IPS-18c (cell line): ENCODE measurements around the gene C15orf39.
"Not testable (repeated sequence)": the region's sequence is repeated elsewhere in the genome, so short reads cannot be mapped to it uniquely, and the experiment has no call there.

Experiments
- H3K4me3 ChIP-seq: 2 replicates; pipeline ENCODE4 v1.7.0; 2013; ENCODE audit warnings: low read depth, mild to moderate bottlenecking, low read length, moderate library complexity; ENCODE audit not compliant: insufficient read depth
- H3K9me3 ChIP-seq: one replicate; pipeline ENCODE4 v1.6.1; 2013; ENCODE audit warnings: mild to moderate bottlenecking, low read length, moderate library complexity; ENCODE audit not compliant: control insufficient read depth, insufficient read depth

C15orf39 gene

GRCh38 chr15:75231836-75232235 is 30.2 kb downstream of the C15orf39 start:
- no peak overlapping the region for H3K4me3 ChIP-seq
- peaks cover 2% of the 10 kb centered on the region for H3K9me3 ChIP-seq

GRCh38 chr15:75232252-75232813 is 30.7 kb downstream of the C15orf39 start:
- Histone ChIP-seq H3K9me3 (peaks cover 2% of the 10 kb centered on the region), H3K4me3 (no peak overlapping the region)

GRCh38 chr15:75232826-75233503 is 31.3 kb downstream of the C15orf39 start:
- Histone ChIP-seq H3K9me3 (peaks cover 2% of the 10 kb centered on the region), H3K4me3 (no peak overlapping the region)

- H3K9me3 ChIP-seq, result peaks cover 2% of the 10 kb centered on the region
- H3K4me3 ChIP-seq, result no peak overlapping the region
These were observed 32.0 kb downstream of the C15orf39 start for GRCh38 chr15:75233504-75234190.

GRCh38 chr15:75234191-75234810 is 32.6 kb downstream of the C15orf39 start:
- Histone ChIP-seq H3K9me3 (peaks cover 2% of the 10 kb centered on the region), H3K4me3 (no peak overlapping the region)

- Histone ChIP-seq H3K9me3 (peaks cover 2% of the 10 kb centered on the region), H3K4me3 (no peak overlapping the region)
These were observed 33.5 kb downstream of the C15orf39 start for GRCh38 chr15:75235051-75235673.

- H3K9me3 ChIP-seq, result peaks cover 2% of the 10 kb centered on the region
These were observed 34.4 kb downstream of the C15orf39 start for GRCh38 chr15:75235760-75236729.

GRCh38 chr15:75237316-75237982 is 35.8 kb downstream of the C15orf39 start:
- H3K4me3 ChIP-seq, result no peak overlapping the region; the same call in 1 of the 2 replicates
- H3K9me3 ChIP-seq, result peaks cover 2% of the 10 kb centered on the region

More at GRCh38 chr15:75235760-75236729, 34.4 kb downstream of the C15orf39 start:
- H3K4me3 ChIP-seq, result no peak overlapping the region

- no peak overlapping the region for H3K4me3 ChIP-seq
- H3K9me3 ChIP-seq, result peaks cover 2% of the 10 kb centered on the region
These were observed 36.5 kb downstream of the C15orf39 start for GRCh38 chr15:75238150-75238549.

GRCh38 chr15:75245741-75246140 is 44.1 kb downstream of the C15orf39 start:
- H3K9me3 ChIP-seq, H3K4me3 ChIP-seq: not testable (repeated sequence)

GRCh38 chr15:75248991-75249390 is 47.3 kb downstream of the C15orf39 start:
- H3K9me3 ChIP-seq, H3K4me3 ChIP-seq: not testable (repeated sequence)

- Histone ChIP-seq H3K4me3 (no peak overlapping the region), H3K9me3 (no peaks in the 10 kb centered on the region)
These were observed 48.0 kb downstream of the C15orf39 start for GRCh38 chr15:75249726-75250125.

GRCh38 chr15:75251343-75251742 is 49.7 kb downstream of the C15orf39 start:
- not testable (repeated sequence) for H3K9me3 ChIP-seq, H3K4me3 ChIP-seq

GRCh38 chr15:75252285-75252684 is 50.6 kb downstream of the C15orf39 start:
- H3K4me3 ChIP-seq, H3K9me3 ChIP-seq: not testable (repeated sequence)

GRCh38 chr15:75258034-75258433 is 56.4 kb downstream of the C15orf39 start, which contains the start of gene GOLGA6C:
Gene GOLGA6C, plus strand, starts transcription at chr15:75258334. Its CDS starts 265 bp downstream, at chr15:75258599.
- not testable (repeated sequence) for H3K9me3 ChIP-seq, H3K4me3 ChIP-seq
